ENCODE data around the gene AP3S2.

AP3S2 gene

GRCh38 chr15:89830639-89831038 lies 63.2 kb downstream of the AP3S2 start:
- DNase-seq = no peak

GRCh38 chr15:89829616-89830440 lies 64.0 kb downstream of the AP3S2 start:
- no peak for DNase-seq

GRCh38 chr15:89829161-89829560 lies 64.6 kb downstream of the AP3S2 start:
- DNase-seq = no peak

- DNase-seq = no peak
These were observed 65.3 kb downstream of the AP3S2 start for GRCh38 chr15:89828281-89829145.

- DNase-seq = no peak
These were observed 66.0 kb downstream of the AP3S2 start for GRCh38 chr15:89827829-89828228.

GRCh38 chr15:89826671-89827655 lies 66.8 kb downstream of the AP3S2 start:
- DNase-seq = no peak

GRCh38 chr15:89825271-89825940 lies 68.4 kb downstream of the AP3S2 start:
- DNase-seq = peak; percentile 73

- no peak for DNase-seq
These were observed 69.3 kb downstream of the AP3S2 start for GRCh38 chr15:89824607-89824867.

GRCh38 chr15:89823836-89824606 lies 69.8 kb downstream of the AP3S2 start:
- no peak for DNase-seq

GRCh38 chr15:89822951-89823711 lies 70.7 kb downstream of the AP3S2 start:
- no peak for DNase-seq

GRCh38 chr15:89822611-89822950 lies 71.2 kb downstream of the AP3S2 start:
- no peak for DNase-seq

- DNase-seq = no peak
These were observed 71.8 kb downstream of the AP3S2 start for GRCh38 chr15:89822026-89822425.

GRCh38 chr15:89820666-89821611 lies 72.9 kb downstream of the AP3S2 start:
- no peak for DNase-seq

GRCh38 chr15:89818287-89818686 lies 75.5 kb downstream of the AP3S2 start:
- no peak for DNase-seq

- no peak for DNase-seq
These were observed 76.0 kb downstream of the AP3S2 start for GRCh38 chr15:89817701-89818280.

- no peak for DNase-seq
These were observed 78.0 kb downstream of the AP3S2 start for GRCh38 chr15:89815769-89816168.

- no peak for DNase-seq
These were observed 79.6 kb downstream of the AP3S2 start for GRCh38 chr15:89814112-89814742.

GRCh38 chr15:89813381-89814111 lies 80.2 kb downstream of the AP3S2 start:
- DNase-seq = no peak

Measured in SIG-M5 (cell line).